CD14-positive monocyte (primary cell): Measurements from ENCODE around the gene WDR70. TPM values are rescaled to one million over a fixed set of nuclear protein-coding genes. Genes with fewer than 3 reads are reported as not detected.

Experiments
- DNase-seq, 3 donors: peaks; one replicate each; pipeline ENCODE4 v3.0.0-alpha.2; 2011 to 2022
- H2AFZ ChIP-seq: 2 replicates; pipeline ENCODE4 v1.6.0; 2012; ENCODE audit warnings: mild to moderate bottlenecking, low read depth, low read length, inconsistent platforms; ENCODE audit not compliant: insufficient read depth, poor library complexity, severe bottlenecking
- H3K27ac ChIP-seq, 2 donors: 1 replicate in 1 of 2; 2 replicates in 1 of 2; pipeline ENCODE4 v1.5.1; 2012 to 2013; ENCODE audit warnings: low read length in 2 of 2, control low read depth in 1 of 2, inconsistent platforms in 1 of 2, low read depth in 1 of 2, mild to moderate bottlenecking in 1 of 2
- H3K27me3 ChIP-seq, 2 donors: one replicate each; pipeline versions ENCODE4 v1.6.0 to v1.6.1; 2011 to 2013; ENCODE audit warnings: low read length in 2 of 2; ENCODE audit not compliant: control insufficient read depth in 2 of 2, insufficient read depth in 2 of 2
- H3K36me3 ChIP-seq, 2 donors: replicated peaks in 1 of 2; 1 replicate in 1 of 2; 2 replicates in 1 of 2; pipeline versions ENCODE4 v1.5.1 to v1.6.1; 2012 to 2013; ENCODE audit warnings: low read length in 2 of 2, control low read depth in 1 of 2, inconsistent platforms in 1 of 2, mild to moderate bottlenecking in 1 of 2; ENCODE audit not compliant: insufficient read depth in 2 of 2, control insufficient read depth in 1 of 2
- H3K4me1 ChIP-seq, 2 donors: 1 replicate in 1 of 2; 2 replicates in 1 of 2; pipeline versions ENCODE4 v1.5.1 to v1.6.1; 2012 to 2013; ENCODE audit warnings: low read length in 2 of 2, control low read depth in 1 of 2, inconsistent platforms in 1 of 2, mild to moderate bottlenecking in 1 of 2, moderate library complexity in 1 of 2; ENCODE audit not compliant: insufficient read depth in 2 of 2, control insufficient read depth in 1 of 2
- H3K4me2 ChIP-seq: replicated peaks from 2 replicates; pipeline ENCODE3; 2012; ENCODE audit warnings: low read length, moderate library complexity, mild to moderate bottlenecking; ENCODE audit not compliant: poor library complexity, severe bottlenecking; ENCODE audit errors: extremely low read depth
- H3K4me3 ChIP-seq, 3 experiments: fragments of 200-600 bp in 1 of 3; sonication (generic) in 1 of 3; replicated peaks in 1 of 3; 1 replicate in 2 of 3; 2 replicates in 1 of 3; pipeline ENCODE4 v1.5.1; 2011 to 2013; ENCODE audit warnings: low read length in 3 of 3, mild to moderate bottlenecking in 3 of 3, control low read depth in 2 of 3, low read depth in 2 of 3, inconsistent platforms in 1 of 3, moderate library complexity in 1 of 3
- H3K79me2 ChIP-seq: 2 replicates; pipeline ENCODE4 v1.6.0; 2012; ENCODE audit warnings: mild to moderate bottlenecking, control low read depth, inconsistent platforms, low read length, moderate library complexity; ENCODE audit not compliant: insufficient read depth
- H3K9ac ChIP-seq: 2 replicates; pipeline ENCODE4 v1.6.0; 2017; ENCODE audit warnings: low read length, mild to moderate bottlenecking; ENCODE audit not compliant: insufficient read depth, poor library complexity, severe bottlenecking
- H3K9me3 ChIP-seq, 2 donors: replicated peaks in 1 of 2; 1 replicate in 1 of 2; 2 replicates in 1 of 2; pipeline versions ENCODE4 v1.5.1 to v1.6.1; 2012 to 2013; ENCODE audit warnings: low read length in 2 of 2, control low read depth in 1 of 2; ENCODE audit not compliant: control insufficient read depth in 1 of 2, insufficient read depth in 1 of 2
- H4K20me1 ChIP-seq: 2 replicates; pipeline ENCODE4 v1.6.0; 2012; ENCODE audit warnings: mild to moderate bottlenecking, low read length, control low read depth, moderate library complexity; ENCODE audit not compliant: insufficient read depth
- H3K27ac Mint-ChIP-seq, 7 donors: one replicate each; pipeline ENCODE4 v1.8.0; 2020; ENCODE audit warnings: mild to moderate bottlenecking in 7 of 7, mixed read lengths in 7 of 7, moderate library complexity in 6 of 7, inconsistent platforms in 2 of 7
- H3K27me3 Mint-ChIP-seq, 3 donors: one replicate each; pipeline ENCODE4 v1.8.0; 2021 to 2022; ENCODE audit warnings: low read depth in 3 of 3, mild to moderate bottlenecking in 3 of 3, mixed read lengths in 3 of 3, moderate library complexity in 3 of 3, inconsistent platforms in 1 of 3
- H3K36me3 Mint-ChIP-seq, 2 donors: one replicate each; pipeline ENCODE4 v1.8.0; 2020; ENCODE audit warnings: mixed read lengths in 2 of 2, inconsistent platforms in 1 of 2, mild to moderate bottlenecking in 1 of 2
- H3K4me1 Mint-ChIP-seq: one replicate; pipeline ENCODE4 v1.8.0; 2020; ENCODE audit warnings: mild to moderate bottlenecking, mixed read lengths
- H3K4me3 Mint-ChIP-seq, 2 donors: one replicate each; pipeline ENCODE4 v1.8.0; 2020; ENCODE audit warnings: mild to moderate bottlenecking in 2 of 2, mixed read lengths in 2 of 2, moderate library complexity in 1 of 2
- H3K9me3 Mint-ChIP-seq, 7 donors: one replicate each; pipeline ENCODE4 v1.8.0; 2020 to 2022; ENCODE audit warnings: mixed read lengths in 7 of 7, mild to moderate bottlenecking in 6 of 7, moderate library complexity in 6 of 7, inconsistent platforms in 2 of 7
- CTCF ChIP-seq: fragments of 200-600 bp; IDR thresholded peaks from one replicate; pipeline ENCODE4 v1.8.0; 2022; ENCODE audit warnings: antibody characterized with exemption, mild to moderate bottlenecking
- WGBS: methylation state at CpG from one replicate; pipeline ENCODE4 v1.1.5; 2013; ENCODE audit warnings: missing lambda C conversion rate; ENCODE audit not compliant: insufficient coverage; 5-methylcytosine and 5-hydroxymethylcytosine counted together
- intact Hi-C, 2 donors: fragments of 100-400 bp; cut with micrococcal nuclease; formaldehyde crosslinking; loops; one replicate each; pipeline versions ENCODE4 v1.15.0 to v1.15.1; 2023
- polyA plus RNA-seq, 3 donors: library from polyadenylated mRNA; depleted of rRNA in 1 of 3; unstranded in 2 of 3; stranded (reverse) in 1 of 3; fragments of 300-500 nt in 2 of 3; fragments of >200 nt in 1 of 3; fragmentation: Illumina TruSeq in 2 of 3; gene quantifications; 1 replicate in 2 of 3; 2 replicates in 1 of 3; pipeline ENCODE4 v1.2.3, GENCODE V29; 2012 to 2021

WDR70 gene
- polyA plus RNA-seq, 3 donors = 13.1 to 21.0 (median 19.1) TPM

GRCh38 chr5:37712750-37713149 is 333.6 kb downstream of the WDR70 start:
- H3K27me3 ChIP-seq = no peaks in the 10 kb centered on the region
- Mint-ChIP-seq H3K36me3 (peaks cover 5 to 18% of the 10 kb centered on the region in 2 donors), H3K4me1 (peaks cover 3% of the 10 kb centered on the region), H3K9me3 (peaks cover 0 to 1% (median 0%) of the 10 kb centered on the region in 7 donors), H3K27me3 (no peaks in the 10 kb centered on the region), H3K4me3 (no peak overlapping the region), H3K27ac (no peak overlapping the region)
- no peak for DNase-seq
- H3K79me2 ChIP-seq = no peaks in the 10 kb centered on the region
- no peaks in the 10 kb centered on the region for H3K4me1 ChIP-seq
- WGBS = 83% methylated on average over 3 of the region's 7 CpGs
- no peak overlapping the region for H3K9ac ChIP-seq
- no peak overlapping the region for H3K4me2 ChIP-seq
- no peaks in the 10 kb centered on the region for H3K36me3 ChIP-seq
- H3K27ac ChIP-seq = no peak overlapping the region
- no peak for TF ChIP-seq CTCF
- no peaks in the 10 kb centered on the region for H4K20me1 ChIP-seq
- H3K4me3 ChIP-seq = no peak overlapping the region
- H2AFZ ChIP-seq = no peak overlapping the region
- H3K9me3 ChIP-seq = no peaks in the 10 kb centered on the region
- intact Hi-C loops = no loop called here

- H3K27ac Mint-ChIP-seq = no peak overlapping the region
- Histone ChIP-seq H3K4me1 (no peaks in the 10 kb centered on the region), H2AFZ (no peak overlapping the region), H3K27ac (no peak overlapping the region), H3K4me2 (no peak overlapping the region), H4K20me1 (no peaks in the 10 kb centered on the region), H3K27me3 (no peaks in the 10 kb centered on the region), H3K79me2 (no peaks in the 10 kb centered on the region), H3K9ac (no peak overlapping the region), H3K4me3 (no peak overlapping the region), H3K9me3 (no peaks in the 10 kb centered on the region), H3K36me3 (no peaks in the 10 kb centered on the region)
- no peaks in the 10 kb centered on the region for H3K27me3 Mint-ChIP-seq
- no peak for DNase-seq
- peaks cover 3% of the 10 kb centered on the region for H3K4me1 Mint-ChIP-seq
- H3K9me3 Mint-ChIP-seq = peaks cover 0 to 1% (median 0%) of the 10 kb centered on the region in 7 donors
- no peak for TF ChIP-seq CTCF
- intact Hi-C loops = no loop called here
- H3K36me3 Mint-ChIP-seq = peaks cover 7 to 18% of the 10 kb centered on the region in 2 donors
- H3K4me3 Mint-ChIP-seq = no peak overlapping the region
Observed at GRCh38 chr5:37714756-37715155, 335.6 kb downstream of the WDR70 start.
